ENCODE measurements around the gene SLC44A1.

The SLC44A1 gene

GRCh38 chr9:105318729-105319191 is 74.3 kb downstream of the SLC44A1 start:
- Mint-ChIP-seq H3K27me3 (no peaks in the 10 kb centered on the region), H3K36me3 (ENCODE audit: insufficient read depth) (peaks cover 1% of the 10 kb centered on the region), H3K9me3 (no peaks in the 10 kb centered on the region), H3K4me3 (no peak overlapping the region), H3K27ac (ENCODE audit: low read depth) (no peak overlapping the region), H3K4me1 (no peaks in the 10 kb centered on the region)
- no peak for DNase-seq (ENCODE audit: low spot score in 2 of 2)
- ATAC-seq (replicated peaks; ENCODE audit: extremely low read depth, poor library complexity, severe bottlenecking) = no peak

GRCh38 chr9:105319202-105319813 is 74.9 kb downstream of the SLC44A1 start:
- H3K27ac Mint-ChIP-seq (ENCODE audit: low read depth) = no peak overlapping the region

GRCh38 chr9:105320568-105320967 is 76.1 kb downstream of the SLC44A1 start:
- Mint-ChIP-seq H3K4me1 (no peaks in the 10 kb centered on the region), H3K9me3 (no peaks in the 10 kb centered on the region), H3K4me3 (no peak overlapping the region), H3K36me3 (ENCODE audit: insufficient read depth) (peaks cover 1% of the 10 kb centered on the region), H3K27ac (ENCODE audit: low read depth) (no peak overlapping the region), H3K27me3 (no peaks in the 10 kb centered on the region)
- DNase-seq (ENCODE audit: low spot score in 2 of 2) (no peak), ATAC-seq (replicated peaks; ENCODE audit: extremely low read depth, poor library complexity, severe bottlenecking) (no peak)

More at GRCh38 chr9:105319202-105319813, 74.9 kb downstream of the SLC44A1 start:
- no peaks in the 10 kb centered on the region for H3K27me3 Mint-ChIP-seq
- H3K36me3 Mint-ChIP-seq (ENCODE audit: insufficient read depth) = peaks cover 1% of the 10 kb centered on the region
- DNase-seq (ENCODE audit: low spot score in 2 of 2) (no peak), ATAC-seq (replicated peaks; ENCODE audit: extremely low read depth, poor library complexity, severe bottlenecking) (no peak)
- H3K9me3 Mint-ChIP-seq = no peaks in the 10 kb centered on the region
- no peaks in the 10 kb centered on the region for H3K4me1 Mint-ChIP-seq
- no peak overlapping the region for H3K4me3 Mint-ChIP-seq

DNA sequence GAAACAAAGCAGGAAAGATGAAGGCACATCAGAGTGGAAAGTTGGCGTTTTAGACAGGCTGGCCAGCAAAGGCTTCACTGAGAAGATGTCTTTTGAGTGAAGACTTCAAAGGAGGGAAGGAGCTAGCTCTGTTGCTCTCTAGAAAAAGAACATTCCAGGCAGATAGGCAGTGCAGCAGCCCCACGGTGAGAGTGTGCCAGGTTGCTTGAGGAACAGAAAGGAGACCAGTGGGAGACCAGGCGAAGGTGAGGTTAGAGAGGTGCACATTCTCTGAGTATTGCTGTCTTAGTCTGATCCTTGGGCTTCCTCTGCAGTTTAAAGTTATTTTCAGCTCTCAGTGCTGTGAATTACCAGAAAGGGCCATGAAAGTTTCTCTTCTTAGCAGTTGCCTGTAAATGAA is 83.8 kb downstream of the SLC44A1 start:
- Mint-ChIP-seq H3K36me3 (ENCODE audit: insufficient read depth) (peaks cover 2% of the 10 kb centered on the region), H3K4me1 (no peaks in the 10 kb centered on the region), H3K27me3 (no peaks in the 10 kb centered on the region), H3K27ac (ENCODE audit: low read depth) (no peak overlapping the region), H3K4me3 (no peak overlapping the region), H3K9me3 (no peaks in the 10 kb centered on the region)
- ATAC-seq (replicated peaks; ENCODE audit: extremely low read depth, poor library complexity, severe bottlenecking) (no peak), DNase-seq (ENCODE audit: low spot score in 2 of 2) (no peak)

DNA sequence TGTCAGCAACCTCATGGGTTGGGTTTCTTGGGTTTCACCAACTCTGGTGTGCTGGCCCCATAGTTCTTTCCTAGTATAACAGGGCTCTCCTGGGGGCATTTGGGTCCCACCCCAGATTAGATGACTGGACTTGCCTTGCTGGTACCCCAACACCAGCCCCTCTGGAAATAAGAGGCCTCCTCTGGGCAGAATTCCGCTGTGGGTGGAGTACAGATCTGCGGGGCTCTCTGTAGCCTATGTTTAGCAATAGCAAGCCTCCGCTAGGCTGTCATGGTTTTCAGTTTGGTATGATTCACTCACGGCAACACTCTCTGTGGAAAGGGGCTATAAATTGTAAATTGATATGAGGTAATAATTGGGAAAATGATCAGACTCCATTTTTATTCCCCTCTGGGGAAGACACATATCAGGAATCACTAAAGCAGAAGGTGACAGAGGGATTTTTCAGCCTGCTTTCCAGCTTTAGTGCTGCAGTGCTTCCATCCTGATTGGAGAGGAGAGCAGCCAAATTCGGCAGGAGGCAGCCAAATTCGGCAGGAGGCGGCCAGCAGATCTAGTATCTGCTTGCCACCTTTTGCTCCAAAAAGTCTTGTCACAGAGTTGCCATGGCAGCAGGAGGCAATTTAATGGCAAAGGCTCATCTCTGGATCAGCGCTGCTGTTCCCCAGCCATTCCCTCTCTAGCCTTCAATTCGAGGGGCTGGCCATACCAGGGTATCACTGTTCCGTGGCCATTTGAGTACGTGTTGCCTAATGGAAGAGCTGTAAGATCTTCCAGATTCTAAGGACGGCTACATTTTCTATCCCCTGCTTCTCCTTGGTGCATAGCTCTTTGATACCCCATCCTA is 84.6 kb downstream of the SLC44A1 start:
- Mint-ChIP-seq H3K36me3 (ENCODE audit: insufficient read depth) (peaks cover 2% of the 10 kb centered on the region), H3K27ac (ENCODE audit: low read depth) (no peak overlapping the region), H3K4me1 (no peaks in the 10 kb centered on the region), H3K27me3 (no peaks in the 10 kb centered on the region), H3K9me3 (no peaks in the 10 kb centered on the region), H3K4me3 (no peak overlapping the region)
- no peak for DNase-seq (ENCODE audit: low spot score in 2 of 2)
- no peak for ATAC-seq (replicated peaks; ENCODE audit: extremely low read depth, poor library complexity, severe bottlenecking)

DNA sequence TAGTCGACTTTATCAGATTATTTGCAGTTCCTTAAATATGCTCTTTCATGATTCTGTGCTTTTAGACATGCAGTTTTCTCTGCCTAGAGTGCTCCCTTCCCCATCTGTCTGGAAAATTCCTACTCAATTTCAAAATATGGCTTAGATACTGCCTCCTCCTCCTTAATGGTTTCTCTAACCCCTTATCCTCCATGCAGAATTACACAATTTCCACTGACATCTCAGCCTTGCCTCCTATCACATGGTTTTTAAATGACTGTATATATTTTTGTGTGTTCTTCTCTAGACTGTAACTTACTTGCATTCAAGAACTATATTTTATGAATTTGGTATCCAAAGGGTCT is 85.2 kb downstream of the SLC44A1 start:
- Mint-ChIP-seq H3K4me3 (no peak overlapping the region), H3K36me3 (ENCODE audit: insufficient read depth) (peaks cover 2% of the 10 kb centered on the region), H3K4me1 (no peaks in the 10 kb centered on the region), H3K27ac (ENCODE audit: low read depth) (no peak overlapping the region), H3K27me3 (no peaks in the 10 kb centered on the region), H3K9me3 (no peaks in the 10 kb centered on the region)
- DNase-seq (ENCODE audit: low spot score in 2 of 2) (no peak), ATAC-seq (replicated peaks; ENCODE audit: extremely low read depth, poor library complexity, severe bottlenecking) (no peak)

DNA sequence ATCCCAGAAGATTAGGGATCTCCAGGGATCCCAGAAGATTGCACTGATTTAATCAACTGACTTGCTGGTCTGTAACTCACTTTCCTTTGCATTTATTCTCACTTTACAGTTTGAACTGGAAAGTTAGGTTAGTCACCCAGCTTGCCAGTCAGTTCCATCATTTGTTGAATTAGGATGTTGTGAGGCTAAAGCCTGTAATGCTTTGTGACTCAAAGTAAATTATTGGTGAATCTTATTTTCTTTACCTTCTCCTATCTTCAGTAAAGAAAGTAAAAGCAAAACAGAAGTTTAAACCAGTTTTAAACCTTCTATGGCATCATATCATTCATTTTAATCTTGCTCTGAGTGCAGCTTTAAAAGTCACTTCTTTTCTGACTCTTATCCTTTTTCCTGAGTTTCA is 85.8 kb downstream of the SLC44A1 start:
- Mint-ChIP-seq H3K36me3 (ENCODE audit: insufficient read depth) (peaks cover 2% of the 10 kb centered on the region), H3K4me3 (no peak overlapping the region), H3K27me3 (no peaks in the 10 kb centered on the region), H3K4me1 (no peaks in the 10 kb centered on the region), H3K27ac (ENCODE audit: low read depth) (no peak overlapping the region), H3K9me3 (no peaks in the 10 kb centered on the region)
- DNase-seq (ENCODE audit: low spot score in 2 of 2) (no peak), ATAC-seq (replicated peaks; ENCODE audit: extremely low read depth, poor library complexity, severe bottlenecking) (no peak)

DNA sequence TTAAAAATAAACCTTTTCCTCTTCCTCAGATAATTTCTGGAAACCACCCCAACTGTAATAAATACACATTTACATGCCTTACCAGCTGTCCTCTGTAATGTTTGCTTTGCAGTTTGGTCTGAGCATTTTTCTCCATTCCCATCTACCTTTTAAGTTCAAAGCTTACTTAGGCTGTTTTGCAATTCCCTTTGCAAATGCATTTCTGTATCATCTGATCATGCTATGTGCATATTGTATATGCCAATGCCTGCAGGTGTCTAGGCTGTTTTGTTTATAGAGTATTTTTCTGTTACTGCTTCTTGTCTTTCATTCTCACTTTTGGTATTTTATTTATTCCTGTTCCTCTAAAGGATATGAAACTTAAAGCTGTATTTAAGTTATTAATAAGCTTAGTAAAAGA is 86.3 kb downstream of the SLC44A1 start:
- no peak overlapping the region for H3K27ac Mint-ChIP-seq (ENCODE audit: low read depth)
- H3K36me3 Mint-ChIP-seq (ENCODE audit: insufficient read depth) = peaks cover 2% of the 10 kb centered on the region
- DNase-seq (ENCODE audit: low spot score in 2 of 2) (no peak), ATAC-seq (replicated peaks; ENCODE audit: extremely low read depth, poor library complexity, severe bottlenecking) (no peak)
- no peak overlapping the region for H3K4me3 Mint-ChIP-seq
- H3K27me3 Mint-ChIP-seq = no peaks in the 10 kb centered on the region
- no peaks in the 10 kb centered on the region for H3K9me3 Mint-ChIP-seq
- H3K4me1 Mint-ChIP-seq = no peaks in the 10 kb centered on the region

DNA sequence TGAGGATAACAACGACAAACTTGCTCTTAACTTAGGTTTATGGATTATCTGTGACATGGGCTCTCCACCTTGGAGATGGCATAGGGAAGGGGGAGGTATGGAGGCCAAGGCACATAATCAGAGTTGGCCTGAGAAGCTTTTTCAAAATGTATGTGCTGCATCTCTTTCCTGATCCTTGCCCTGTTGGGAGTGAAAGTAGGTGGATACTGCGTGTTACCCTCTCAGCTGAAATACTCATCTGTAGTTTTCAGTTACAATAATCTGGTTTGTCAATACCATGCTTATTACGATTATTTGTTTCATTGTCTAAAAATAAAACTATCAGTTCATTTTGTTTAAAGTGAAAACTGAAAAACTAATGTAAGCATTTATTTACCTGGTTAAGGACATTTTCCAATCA is 86.7 kb downstream of the SLC44A1 start:
- no peak overlapping the region for H3K27ac Mint-ChIP-seq (ENCODE audit: low read depth)
- DNase-seq (ENCODE audit: low spot score in 2 of 2) (no peak), ATAC-seq (replicated peaks; ENCODE audit: extremely low read depth, poor library complexity, severe bottlenecking) (no peak)
- H3K27me3 Mint-ChIP-seq = no peaks in the 10 kb centered on the region
- H3K9me3 Mint-ChIP-seq = no peaks in the 10 kb centered on the region
- no peaks in the 10 kb centered on the region for H3K4me1 Mint-ChIP-seq
- H3K36me3 Mint-ChIP-seq (ENCODE audit: insufficient read depth) = peaks cover 2% of the 10 kb centered on the region
- H3K4me3 Mint-ChIP-seq = no peak overlapping the region

- Mint-ChIP-seq H3K4me1 (no peaks in the 10 kb centered on the region), H3K36me3 (ENCODE audit: insufficient read depth) (peaks cover 2% of the 10 kb centered on the region), H3K27me3 (no peaks in the 10 kb centered on the region), H3K9me3 (no peaks in the 10 kb centered on the region), H3K4me3 (no peak overlapping the region), H3K27ac (ENCODE audit: low read depth) (no peak overlapping the region)
- DNase-seq (ENCODE audit: low spot score in 2 of 2) (no peak), ATAC-seq (replicated peaks; ENCODE audit: extremely low read depth, poor library complexity, severe bottlenecking) (no peak)
Observed at GRCh38 chr9:105331755-105332154, 87.3 kb downstream of the SLC44A1 start.

GRCh38 chr9:105332471-105332870 is 88.0 kb downstream of the SLC44A1 start:
- no peak for DNase-seq (ENCODE audit: low spot score in 2 of 2)
- no peaks in the 10 kb centered on the region for H3K9me3 Mint-ChIP-seq
- H3K4me1 Mint-ChIP-seq = no peaks in the 10 kb centered on the region
- H3K4me3 Mint-ChIP-seq = no peak overlapping the region
- ATAC-seq (replicated peaks; ENCODE audit: extremely low read depth, poor library complexity, severe bottlenecking) = no peak
- H3K36me3 Mint-ChIP-seq (ENCODE audit: insufficient read depth) = peaks cover under 1% of the 10 kb centered on the region
- no peak overlapping the region for H3K27ac Mint-ChIP-seq (ENCODE audit: low read depth)
- no peaks in the 10 kb centered on the region for H3K27me3 Mint-ChIP-seq

GRCh38 chr9:105333076-105333475 is 88.6 kb downstream of the SLC44A1 start:
- Mint-ChIP-seq H3K27ac (ENCODE audit: low read depth) (no peak overlapping the region), H3K4me3 (no peak overlapping the region), H3K9me3 (no peaks in the 10 kb centered on the region), H3K27me3 (no peaks in the 10 kb centered on the region), H3K36me3 (ENCODE audit: insufficient read depth) (peaks cover 1% of the 10 kb centered on the region), H3K4me1 (no peaks in the 10 kb centered on the region)
- no peak for ATAC-seq (replicated peaks; ENCODE audit: extremely low read depth, poor library complexity, severe bottlenecking)
- no peak for DNase-seq (ENCODE audit: low spot score in 2 of 2)

- H3K4me3 Mint-ChIP-seq = no peak overlapping the region
- H3K36me3 Mint-ChIP-seq (ENCODE audit: insufficient read depth) = peaks cover 1% of the 10 kb centered on the region
- DNase-seq (ENCODE audit: low spot score in 2 of 2) (no peak), ATAC-seq (replicated peaks; ENCODE audit: extremely low read depth, poor library complexity, severe bottlenecking) (no peak)
- no peaks in the 10 kb centered on the region for H3K27me3 Mint-ChIP-seq
- no peaks in the 10 kb centered on the region for H3K9me3 Mint-ChIP-seq
- H3K27ac Mint-ChIP-seq (ENCODE audit: low read depth) = no peak overlapping the region
- no peaks in the 10 kb centered on the region for H3K4me1 Mint-ChIP-seq
Observed at GRCh38 chr9:105333811-105334210, 89.4 kb downstream of the SLC44A1 start.
